Thyroid gland (tissue), 4 donors: ENCODE results near the gene SDHB. TPM values are rescaled to one million over a fixed set of nuclear protein-coding genes. Genes with fewer than 3 reads are reported as not detected.
A peak's percentile ranks its signal among the peaks of the same experiment; 100 is the strongest.

ENCODE experiments used
- DNase-seq, 2 donors: peaks; one replicate each; pipeline ENCODE4 v3.0.0-alpha.2; 2019
- H3K27ac ChIP-seq, 3 donors: fragments of 200-600 bp; sonication (generic); 1 replicate in 2 of 3; 2 replicates in 1 of 3; pipeline ENCODE4 v1.5.1; 2016 to 2019; ENCODE audit warnings: mild to moderate bottlenecking in 1 of 3, moderate library complexity in 1 of 3
- H3K27me3 ChIP-seq: fragments of 200-600 bp; sonication (generic); one replicate; pipeline ENCODE4 v1.5.1; 2019
- H3K36me3 ChIP-seq, 2 donors: fragments of 200-600 bp; sonication (generic); one replicate each; pipeline ENCODE4 v1.5.1; 2016 to 2019
- H3K4me1 ChIP-seq, 2 donors: fragments of 200-600 bp; sonication (generic); one replicate each; pipeline ENCODE4 v1.5.1; 2017 to 2019
- H3K4me3 ChIP-seq, 3 donors: fragments of 200-600 bp; sonication (generic); replicated peaks in 1 of 3; 1 replicate in 2 of 3; 2 replicates in 1 of 3; pipeline ENCODE4 v1.5.1; 2016; ENCODE audit warnings: mild to moderate bottlenecking in 1 of 3
- H3K9me3 ChIP-seq: fragments of 200-600 bp; sonication (generic); one replicate; pipeline ENCODE4 v1.5.1; 2017
- CTCF ChIP-seq, 6 experiments: fragments of 200-600 bp in 3 of 6; fragments of 450-650 bp in 3 of 6; sonication (generic) in 3 of 6; IDR thresholded peaks; one replicate each; pipeline ENCODE4 v1.5.1; 2016 to 2019; ENCODE audit warnings: antibody characterized with exemption in 6 of 6, mild to moderate bottlenecking in 2 of 6, inconsistent platforms in 1 of 6, moderate library complexity in 1 of 6
- POLR2A ChIP-seq, 2 donors: fragments of 450-650 bp; IDR thresholded peaks; one replicate each; pipeline ENCODE4 v1.6.1; 2017; ENCODE audit warnings: antibody characterized with exemption in 2 of 2, mild to moderate bottlenecking in 2 of 2, moderate library complexity in 1 of 2
- WGBS, 2 donors: methylation state at CpG; one replicate each; pipeline ENCODE4 v1.1.5; 2017; 5-methylcytosine and 5-hydroxymethylcytosine counted together
- intact Hi-C: fragments of 100-400 bp; cut with DNase I; formaldehyde crosslinking; loops from one replicate; pipeline ENCODE4 v1.15.1; 2023
- total RNA-seq, 4 donors: library from RNA; depleted of rRNA; stranded (reverse); fragments of >200 nt; gene quantifications; one replicate each; pipeline ENCODE4 v1.2.3, GENCODE V29; 2016

The SDHB gene
- total RNA-seq, 4 donors from 2014 or later: 112 to 162 (median 136) TPM

DNA sequence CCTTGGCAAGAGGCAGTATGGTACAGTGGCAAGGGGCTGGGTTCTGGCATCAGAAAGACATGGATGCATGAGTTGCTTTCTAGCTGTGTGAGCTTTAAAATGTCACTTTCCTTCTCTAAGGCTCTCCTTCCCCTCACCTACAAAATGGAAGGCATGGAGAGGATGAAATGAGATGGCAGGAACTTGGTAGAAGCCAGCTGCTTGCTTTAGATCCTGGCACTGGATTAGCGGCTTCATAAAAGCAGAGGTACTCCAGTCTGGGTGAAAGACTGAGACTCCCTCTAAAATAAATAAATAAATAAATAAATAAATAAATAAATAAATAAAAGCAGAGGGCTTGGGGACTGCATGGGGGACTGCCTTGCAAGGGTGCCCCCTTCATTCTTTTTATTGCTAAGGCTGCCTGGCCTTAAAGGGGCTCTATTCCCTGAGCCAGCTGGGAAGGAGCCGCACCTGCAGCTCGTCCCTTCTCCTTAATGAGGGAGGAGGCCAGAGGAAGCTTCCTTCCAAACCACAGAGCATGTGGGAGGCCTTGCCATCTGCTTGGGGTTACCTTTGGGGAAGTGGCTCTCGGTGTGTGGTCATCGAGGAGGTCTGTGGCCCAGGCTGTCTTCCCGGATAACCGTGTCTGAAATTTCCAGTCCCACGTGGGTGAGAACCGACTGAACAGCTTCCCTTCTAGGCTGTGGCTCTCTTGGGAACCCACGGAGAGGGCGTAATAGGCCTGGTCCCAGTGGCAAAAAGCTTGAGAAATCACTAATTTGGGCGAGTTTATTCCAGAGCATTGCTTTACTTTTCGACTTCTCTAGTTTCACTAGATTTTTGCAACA is 40.1 kb downstream of the SDHB start:
- Histone ChIP-seq H3K27ac (no peak overlapping the region), H3K4me1 (peaks cover 10 to 21% of the 10 kb centered on the region in 2 donors), H3K36me3 (peaks cover 4 to 7% of the 10 kb centered on the region in 2 donors), H3K27me3 (no peaks in the 10 kb centered on the region), H3K4me3 (no peak overlapping the region), H3K9me3 (no peaks in the 10 kb centered on the region)
- TF ChIP-seq POLR2A (IDR thresholded peaks at IDR 0.05) (no peak), CTCF (IDR thresholded peaks at IDR 0.05) (no peak)
- DNase-seq: no peak
- intact Hi-C loops: no loop called here
- WGBS, 2 donors: 77 to 82% methylated on average over 11 to 13 of the region's 13 CpGs

DNA sequence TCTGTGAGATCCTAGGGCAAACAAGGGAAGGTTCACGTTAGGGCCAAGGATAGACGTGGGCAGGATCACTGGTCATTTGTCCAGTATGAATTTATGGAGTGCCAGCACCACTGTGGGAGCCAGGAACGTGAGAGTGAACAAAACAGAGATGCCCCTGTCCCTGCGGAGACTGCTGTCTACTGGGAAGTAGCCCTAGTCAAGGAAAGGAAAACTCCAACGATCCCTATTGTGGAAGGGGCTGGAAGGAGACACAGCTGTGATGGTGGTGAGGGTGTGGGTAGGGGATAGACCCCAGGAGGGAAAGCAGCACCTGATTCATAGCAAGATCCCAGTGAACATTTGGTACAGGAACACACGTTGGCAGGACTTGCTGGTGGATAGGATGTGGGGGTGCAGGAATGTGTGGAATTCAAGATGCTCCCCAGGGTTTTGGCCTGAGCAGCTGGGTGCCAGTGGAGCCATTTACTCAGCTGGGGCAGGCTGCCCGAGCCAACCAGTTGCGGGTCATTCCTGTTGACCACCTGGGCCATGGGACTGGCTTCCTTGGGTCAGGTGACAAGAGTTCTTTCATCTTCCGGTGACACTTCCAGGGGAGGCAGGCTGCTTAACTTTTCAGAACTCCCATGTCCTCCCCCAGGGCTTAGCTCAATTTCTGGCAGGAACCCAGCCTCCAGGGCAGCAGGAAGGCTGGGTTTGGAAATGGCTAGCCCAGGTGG is 40.9 kb downstream of the SDHB start:
- no peak for TF ChIP-seq CTCF (IDR thresholded peaks at IDR 0.05)
- no peak for TF ChIP-seq POLR2A (IDR thresholded peaks at IDR 0.05)
- no peaks in the 10 kb centered on the region for H3K27me3 ChIP-seq
- H3K36me3 ChIP-seq: no peaks in the 10 kb centered on the region
- no peaks in the 10 kb centered on the region for H3K9me3 ChIP-seq
- no peak for DNase-seq
- no peak overlapping the region for H3K4me3 ChIP-seq
- H3K4me1 ChIP-seq: peaks cover 10 to 21% of the 10 kb centered on the region in 2 donors
- WGBS, 2 donors: 80 to 81% methylated on average over 8 to 9 of the region's 9 CpGs
- H3K27ac ChIP-seq: no peak overlapping the region
- intact Hi-C loops: no loop called here

GRCh38 chr1:17011439-17012307 is 42.2 kb downstream of the SDHB start, which contains the start of gene ATP13A2:
Gene ATP13A2 (minus strand): TSS chr1:17011928. CDS start chr1:17011738, 190 bp downstream.
- WGBS, 2 donors: 4 to 7% methylated on average over 7 to 16 of the region's 94 CpGs
- peak; percentile 87 to 88 for DNase-seq
- Histone ChIP-seq H3K4me3 (peak within 1 kb of the TSS; percentile 51 to 64 (median 64)), H3K9me3 (no peaks in the 10 kb centered on the region), H3K27ac (peak within 1 kb of the TSS in 1 of 3 donors; percentile 59), H3K4me1 (peaks cover 10 to 21% of the 10 kb centered on the region in 2 donors), H3K36me3 (no peaks in the 10 kb centered on the region), H3K27me3 (no peaks in the 10 kb centered on the region)
- TF ChIP-seq CTCF (IDR thresholded peaks at IDR 0.05): no peak
- peak in 1 of 2 donors; percentile 72 for TF ChIP-seq POLR2A (IDR thresholded peaks at IDR 0.05)
- intact Hi-C loops: no loop called here

GRCh38 chr1:17011092-17011438 is 42.8 kb downstream of the SDHB start:
- 3 to 7% methylated on average over 4 to 14 of the region's 15 CpGs for WGBS, 2 donors
- TF ChIP-seq POLR2A (IDR thresholded peaks at IDR 0.05) (no peak), CTCF (IDR thresholded peaks at IDR 0.05) (no peak)
- Histone ChIP-seq H3K9me3 (no peaks in the 10 kb centered on the region), H3K4me3 (peak overlapping the region; percentile 51 to 64 (median 64)), H3K4me1 (peaks cover 10 to 21% of the 10 kb centered on the region in 2 donors), H3K27ac (peak overlapping the region in 1 of 3 donors; percentile 59), H3K27me3 (no peaks in the 10 kb centered on the region), H3K36me3 (no peaks in the 10 kb centered on the region)
- no peak for DNase-seq
- intact Hi-C loops: no loop called here
